ENCODE measurements around the gene DTHD1. TPM values are rescaled to one million over a fixed set of nuclear protein-coding genes. Genes with fewer than 3 reads are reported as not detected.

The DTHD1 gene
- total and polyA plus RNA-seq, 2 donors (not counting 3 experiments of a cell fraction or from before 2014, with no cell fraction given): not detected

GRCh38 chr4:36278789-36279188 is 2.6 kb upstream of the DTHD1 start:
- FAIRE-seq (no peak), DNase-seq (ENCODE audit: low read depth, low spot score) (no peak)
- H3K27me3 ChIP-seq (ENCODE audit: control insufficient read depth in 2 of 2, insufficient read depth in 2 of 2, low read length in 2 of 2): no peaks in the 10 kb centered on the region
- H3K36me3 ChIP-seq (ENCODE audit: control insufficient read depth in 2 of 2, extremely low read depth in 1 of 2, insufficient read depth in 2 of 2, low read length in 2 of 2): no peaks in the 10 kb centered on the region
- H3K9me1 ChIP-seq (replicated peaks; ENCODE audit: control insufficient read depth, extremely low read depth, insufficient read depth, low read length): no peaks in the 10 kb centered on the region
- dilution Hi-C loops (cut with MboI; ENCODE audit: extremely low pct_ligation_motif_present, low sequenced_read_pairs): no loop called here
- H2AFZ ChIP-seq (ENCODE audit: low read depth, low read length): no peak overlapping the region
- no peaks in the 10 kb centered on the region for H3K79me2 ChIP-seq (ENCODE audit: control insufficient read depth, insufficient read depth, low read length)
- H3K27ac ChIP-seq (ENCODE audit: insufficient read depth, low read depth, low read length): no peak overlapping the region
- intact Hi-C loops (cut with micrococcal nuclease): no loop called here
- no peak for TF ChIP-seq EZH2 (IDR thresholded peaks at IDR 0.05; ENCODE audit: borderline replicate concordance, low read depth, low read length, severe bottlenecking)
- no peak for TF ChIP-seq FOS (IDR thresholded peaks at IDR 0.05; ENCODE audit: borderline replicate concordance, insufficient read depth, low read length)
- TF ChIP-seq POLR2AphosphoS5 (IDR thresholded peaks at IDR 0.05; ENCODE audit: insufficient read depth, low read depth, low read length): no peak
- TF ChIP-seq GATA2 (IDR thresholded peaks at IDR 0.05; ENCODE audit: insufficient read depth, insufficient read length, low read depth, low read length): no peak
- TF ChIP-seq MAX (IDR thresholded peaks at IDR 0.05; ENCODE audit: insufficient read depth, insufficient read length): no peak
- TF ChIP-seq MYC (IDR thresholded peaks at IDR 0.05; ENCODE audit: low read depth, low read length): no peak
- no peak for TF ChIP-seq JUN (IDR thresholded peaks at IDR 0.05; ENCODE audit: borderline replicate concordance, insufficient read depth, insufficient read length, low read depth)
- TF ChIP-seq CTCF (IDR thresholded peaks at IDR 0.05; ENCODE audit: extremely low read depth in 1 of 2, insufficient read depth in 1 of 2, low read depth in 1 of 2, low read length in 2 of 2): no peak
- H3K4me3 ChIP-seq (replicated peaks in 1 of 3; ENCODE audit: insufficient read depth in 1 of 3, low read depth in 1 of 3, low read length in 3 of 3): no peak overlapping the region
- H3K4me2 ChIP-seq (ENCODE audit: insufficient read depth, low read length): no peak overlapping the region
- ChIA-PET POLR2A (no interaction called here), CTCF (no interaction called here)
- H3K4me1 ChIP-seq (ENCODE audit: control insufficient read depth, extremely low read depth, insufficient read depth, low read length): no peaks in the 10 kb centered on the region
- H3K9ac ChIP-seq (replicated peaks; ENCODE audit: extremely low read depth, insufficient read depth, low read length): no peak overlapping the region
- no peaks in the 10 kb centered on the region for H4K20me1 ChIP-seq (replicated peaks; ENCODE audit: control insufficient read depth, extremely low read depth, insufficient read depth, low read length)
- H3K9me3 ChIP-seq (replicated peaks; ENCODE audit: control insufficient read depth, insufficient read depth, low read length): no peaks in the 10 kb centered on the region
- BruUV-seq (replicated peaks): no TSS peak
